Panc1 (cell line): ENCODE results near the gene TXNDC11. TPM values are rescaled to one million over a fixed set of nuclear protein-coding genes. Genes with fewer than 3 reads are reported as not detected.

ENCODE experiments used
- ATAC-seq: fragments of 200-7000 bp; cut with Tn5 transposase; 2 replicates; pipeline ENCODE4 v1.9.1; 2020; ENCODE audit warnings: mild to moderate bottlenecking, moderate library complexity
- BruUV-seq: library from RNA; stranded (reverse); fragments of 400-500 nt; replicated peaks from 2 replicates; lab custom pipeline; 2021; lab: Mats Ljungman, UMichigan
- CTCF ChIA-PET: fragments of 300-600 bp; sonication (Branson Sonifier 250); formaldehyde crosslinking; loops from one replicate; lab custom pipeline; 2022; ENCODE audit warnings: antibody characterized with exemption; lab: Charles Lee
- POLR2A ChIA-PET: fragments of 300-600 bp; sonication (Branson Sonifier 250); formaldehyde crosslinking; loops from one replicate; lab custom pipeline; 2022; ENCODE audit warnings: antibody characterized with exemption; lab: Charles Lee
- DNase-seq: peaks from one replicate; pipeline ENCODE4 v3.0.0-alpha.2; 2010; ENCODE audit warnings: low read depth, low spot score
- H3K27ac ChIP-seq: 2 replicates; pipeline ENCODE4 v1.5.1; 2011; ENCODE audit warnings: mild to moderate bottlenecking, low read length, inconsistent platforms
- H3K27me3 ChIP-seq: fragments of 200-500 bp; sonication (Bioruptor generic); 2 replicates; pipeline ENCODE4 v1.6.0; 2014; ENCODE audit warnings: low read length, inconsistent platforms; ENCODE audit not compliant: control insufficient read depth, insufficient read depth
- H3K36me3 ChIP-seq: fragments of 200-500 bp; sonication (Bioruptor generic); 2 replicates; pipeline ENCODE4 v1.5.1; 2014; ENCODE audit warnings: inconsistent platforms, mild to moderate bottlenecking, low read length, moderate library complexity; ENCODE audit not compliant: control insufficient read depth, insufficient read depth
- H3K4me1 ChIP-seq: 2 replicates; pipeline ENCODE4 v1.5.1; 2011; ENCODE audit warnings: inconsistent platforms, mild to moderate bottlenecking, low read length, moderate library complexity; ENCODE audit not compliant: control insufficient read depth, insufficient read depth
- H3K4me3 ChIP-seq, 2 experiments: 2 replicates each; pipeline ENCODE4 v1.5.1; 2011 to 2012; ENCODE audit warnings: low read depth in 2 of 2, low read length in 2 of 2, mild to moderate bottlenecking in 2 of 2, inconsistent platforms in 1 of 2, moderate library complexity in 1 of 2
- H3K9me3 ChIP-seq: fragments of 200-500 bp; sonication (Bioruptor generic); 2 replicates; pipeline ENCODE4 v1.5.1; 2014; ENCODE audit warnings: low read depth, mild to moderate bottlenecking, inconsistent platforms, low read length, moderate library complexity; ENCODE audit not compliant: control insufficient read depth, insufficient read depth
- POLR2AphosphoS5 ChIP-seq: IDR thresholded peaks from 2 replicates; pipeline ENCODE4 v1.6.1; 2012; ENCODE audit warnings: mild to moderate bottlenecking, low read depth, low read length, moderate library complexity
- SIN3A ChIP-seq: IDR thresholded peaks from 2 replicates; pipeline ENCODE4 v1.6.1; 2012; ENCODE audit warnings: low read depth, mild to moderate bottlenecking, low read length, moderate library complexity, borderline replicate concordance; ENCODE audit not compliant: insufficient read depth
- TCF7L2 ChIP-seq: IDR thresholded peaks from 2 replicates; pipeline ENCODE4 v1.6.1; 2011; ENCODE audit warnings: mild to moderate bottlenecking, low read depth, low read length, inconsistent platforms
- in situ Hi-C: cut with HindIII; loops from 2 replicates; pipeline ENCODE4 v1.10.0; 2016; ENCODE audit warnings: low sequenced_read_pairs, low pct_unique_long_range_greater_than_20kb
- intact Hi-C: fragments of 100-400 bp; cut with micrococcal nuclease; formaldehyde crosslinking; loops from one replicate; pipeline ENCODE4 v1.10.0; 2022; ENCODE audit not compliant: unreplicated experiment
- total RNA-seq: library from RNA; stranded (reverse); gene quantifications from one replicate; pipeline ENCODE4 v1.2.1, GENCODE V29; 2021; ENCODE audit not compliant: unreplicated experiment
- TF ChIP-seq, protein P1 (sequence below), 2 experiments: IDR thresholded peaks; 2 replicates each; pipeline ENCODE4 v1.6.1; 2011 to 2012; ENCODE audit warnings: low read depth in 2 of 2, control low read depth in 1 of 2, low read length in 1 of 2, mild to moderate bottlenecking in 1 of 2, moderate library complexity in 1 of 2; ENCODE audit not compliant: insufficient read depth in 1 of 2
- TF ChIP-seq, protein P2 (sequence below): fragments of 450-650 bp; IDR thresholded peaks from 2 replicates; pipeline ENCODE4 v1.5.1; 2017; ENCODE audit warnings: mild to moderate bottlenecking

TXNDC11 gene
- total RNA-seq, 1 experiment from 2014 or later = 30.5 TPM

DNA sequence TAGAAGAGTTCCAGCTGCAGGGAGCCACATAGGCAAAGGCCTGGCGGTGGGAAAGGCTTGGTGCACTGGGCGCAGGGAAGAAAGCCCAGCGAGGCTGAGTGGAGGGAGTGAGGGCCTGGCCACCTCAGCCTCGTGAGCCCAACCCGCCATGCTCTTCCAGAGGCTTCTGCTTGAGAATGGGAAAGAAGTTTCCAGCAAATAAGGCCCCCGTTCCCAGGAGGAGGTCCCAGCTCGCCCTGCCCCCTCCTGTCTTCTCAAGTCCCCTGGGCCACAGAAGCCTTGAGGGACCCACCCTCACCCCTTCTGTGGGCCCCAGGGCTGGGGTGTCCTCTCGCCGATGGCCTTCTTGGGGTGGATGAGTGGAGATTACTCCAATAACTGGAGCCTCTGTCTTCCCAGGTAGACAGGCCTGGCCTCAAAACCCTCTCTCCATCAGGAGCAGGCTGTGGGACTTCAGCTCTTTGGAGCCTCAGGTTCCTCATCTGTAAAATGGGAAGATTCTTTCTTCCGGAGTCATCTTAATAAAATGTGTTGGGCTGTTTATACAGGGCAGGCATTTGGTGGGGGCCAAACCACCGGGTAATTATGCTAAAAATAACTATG is 75.3 kb downstream of the TXNDC11 start:
- Histone ChIP-seq H3K27me3 (no peaks in the 10 kb centered on the region), H3K9me3 (no peaks in the 10 kb centered on the region), H3K27ac (peak overlapping the region; percentile 56), H3K36me3 (no peaks in the 10 kb centered on the region; the same call in 1 of the 2 replicates), H3K4me3 (peak overlapping the region; percentile 42 to 53; a peak in 3 of 4 replicates), H3K4me1 (peaks cover 6% of the 10 kb centered on the region)
- in situ Hi-C loops = no loop called here
- intact Hi-C loops = no loop called here
- POLR2A ChIA-PET = no interaction called here
- DNase-seq (no peak), ATAC-seq (no peak)
- no TSS peak for BruUV-seq
- CTCF ChIA-PET = interaction anchor here (0.6 kb wide), 1 partner anchor 335 kb away, joined by 3 read pairs; no protein-coding TSS in a partner anchor
- TF ChIP-seq, protein P1, sequence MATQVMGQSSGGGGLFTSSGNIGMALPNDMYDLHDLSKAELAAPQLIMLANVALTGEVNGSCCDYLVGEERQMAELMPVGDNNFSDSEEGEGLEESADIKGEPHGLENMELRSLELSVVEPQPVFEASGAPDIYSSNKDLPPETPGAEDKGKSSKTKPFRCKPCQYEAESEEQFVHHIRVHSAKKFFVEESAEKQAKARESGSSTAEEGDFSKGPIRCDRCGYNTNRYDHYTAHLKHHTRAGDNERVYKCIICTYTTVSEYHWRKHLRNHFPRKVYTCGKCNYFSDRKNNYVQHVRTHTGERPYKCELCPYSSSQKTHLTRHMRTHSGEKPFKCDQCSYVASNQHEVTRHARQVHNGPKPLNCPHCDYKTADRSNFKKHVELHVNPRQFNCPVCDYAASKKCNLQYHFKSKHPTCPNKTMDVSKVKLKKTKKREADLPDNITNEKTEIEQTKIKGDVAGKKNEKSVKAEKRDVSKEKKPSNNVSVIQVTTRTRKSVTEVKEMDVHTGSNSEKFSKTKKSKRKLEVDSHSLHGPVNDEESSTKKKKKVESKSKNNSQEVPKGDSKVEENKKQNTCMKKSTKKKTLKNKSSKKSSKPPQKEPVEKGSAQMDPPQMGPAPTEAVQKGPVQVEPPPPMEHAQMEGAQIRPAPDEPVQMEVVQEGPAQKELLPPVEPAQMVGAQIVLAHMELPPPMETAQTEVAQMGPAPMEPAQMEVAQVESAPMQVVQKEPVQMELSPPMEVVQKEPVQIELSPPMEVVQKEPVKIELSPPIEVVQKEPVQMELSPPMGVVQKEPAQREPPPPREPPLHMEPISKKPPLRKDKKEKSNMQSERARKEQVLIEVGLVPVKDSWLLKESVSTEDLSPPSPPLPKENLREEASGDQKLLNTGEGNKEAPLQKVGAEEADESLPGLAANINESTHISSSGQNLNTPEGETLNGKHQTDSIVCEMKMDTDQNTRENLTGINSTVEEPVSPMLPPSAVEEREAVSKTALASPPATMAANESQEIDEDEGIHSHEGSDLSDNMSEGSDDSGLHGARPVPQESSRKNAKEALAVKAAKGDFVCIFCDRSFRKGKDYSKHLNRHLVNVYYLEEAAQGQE (IDR thresholded peaks at IDR 0.05; ENCODE audit: insufficient read depth in 1 of 2, low read depth in 2 of 2, low read length in 1 of 2) = no peak
- TF ChIP-seq TCF7L2 (no peak), POLR2AphosphoS5 (no peak), SIN3A (no peak)
- TF ChIP-seq, protein P2, sequence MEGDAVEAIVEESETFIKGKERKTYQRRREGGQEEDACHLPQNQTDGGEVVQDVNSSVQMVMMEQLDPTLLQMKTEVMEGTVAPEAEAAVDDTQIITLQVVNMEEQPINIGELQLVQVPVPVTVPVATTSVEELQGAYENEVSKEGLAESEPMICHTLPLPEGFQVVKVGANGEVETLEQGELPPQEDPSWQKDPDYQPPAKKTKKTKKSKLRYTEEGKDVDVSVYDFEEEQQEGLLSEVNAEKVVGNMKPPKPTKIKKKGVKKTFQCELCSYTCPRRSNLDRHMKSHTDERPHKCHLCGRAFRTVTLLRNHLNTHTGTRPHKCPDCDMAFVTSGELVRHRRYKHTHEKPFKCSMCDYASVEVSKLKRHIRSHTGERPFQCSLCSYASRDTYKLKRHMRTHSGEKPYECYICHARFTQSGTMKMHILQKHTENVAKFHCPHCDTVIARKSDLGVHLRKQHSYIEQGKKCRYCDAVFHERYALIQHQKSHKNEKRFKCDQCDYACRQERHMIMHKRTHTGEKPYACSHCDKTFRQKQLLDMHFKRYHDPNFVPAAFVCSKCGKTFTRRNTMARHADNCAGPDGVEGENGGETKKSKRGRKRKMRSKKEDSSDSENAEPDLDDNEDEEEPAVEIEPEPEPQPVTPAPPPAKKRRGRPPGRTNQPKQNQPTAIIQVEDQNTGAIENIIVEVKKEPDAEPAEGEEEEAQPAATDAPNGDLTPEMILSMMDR = no peak

DNA sequence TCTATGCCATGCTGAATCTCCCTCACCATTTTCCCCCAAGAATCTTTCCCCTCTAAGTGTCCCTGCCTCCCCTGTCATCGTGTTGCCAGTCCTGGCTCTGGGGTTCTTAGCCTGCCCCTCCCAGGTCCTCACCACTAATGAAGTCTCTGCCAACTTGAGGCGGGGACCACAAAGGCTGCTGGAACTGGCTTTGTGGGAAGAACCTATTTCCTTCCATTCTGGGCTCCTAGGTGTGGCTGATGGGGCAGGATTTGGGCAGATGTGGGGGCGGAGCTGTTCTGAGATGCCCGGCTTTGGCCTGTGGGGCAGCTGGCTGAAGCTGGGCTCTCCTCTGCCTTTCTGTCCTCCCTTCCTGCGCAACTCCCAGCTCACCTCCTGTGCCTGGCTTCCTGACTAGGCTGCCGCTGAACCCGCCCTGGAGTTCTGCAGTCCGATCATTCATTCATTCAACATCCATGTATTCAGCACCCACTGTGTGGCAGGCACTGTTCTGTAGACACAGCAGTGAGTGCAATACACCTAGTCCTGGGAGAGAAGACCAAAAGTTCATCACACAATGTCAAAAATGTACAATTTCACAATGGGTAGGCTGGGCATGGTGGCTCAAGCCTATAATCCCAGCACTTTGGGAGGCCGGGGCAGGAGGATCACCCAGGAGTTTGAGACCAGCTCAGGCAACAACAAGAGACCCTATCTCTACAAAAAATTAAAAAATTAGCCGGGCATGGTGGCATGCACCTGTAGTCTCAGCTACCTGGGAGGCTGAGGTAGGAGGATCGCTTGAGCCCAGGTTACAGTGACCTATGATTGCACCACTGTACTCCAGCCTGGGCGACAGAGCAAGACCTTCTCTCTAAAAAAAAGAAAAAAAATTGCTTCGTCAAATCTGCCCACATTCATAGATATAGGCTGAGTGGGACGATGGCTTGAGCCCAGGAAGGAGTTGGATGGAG is 76.3 kb downstream of the TXNDC11 start:
- no peak for ATAC-seq
- POLR2A ChIA-PET = interaction anchor here (0.7 kb wide), 1 partner anchor 17 kb away, joined by 3 read pairs; no protein-coding TSS in a partner anchor
- intact Hi-C loops (no loop called here), in situ Hi-C loops (no loop called here)
- no peaks in the 10 kb centered on the region for H3K27me3 ChIP-seq
- no peak for DNase-seq
- H3K27ac ChIP-seq = no peak overlapping the region
- no TSS peak for BruUV-seq
- no peak overlapping the region for H3K4me3 ChIP-seq
- H3K9me3 ChIP-seq = no peaks in the 10 kb centered on the region
- TF ChIP-seq SIN3A = no peak
- TF ChIP-seq TCF7L2 = no peak
- TF ChIP-seq POLR2AphosphoS5 = no peak
- CTCF ChIA-PET = no interaction called here
- H3K36me3 ChIP-seq = no peaks in the 10 kb centered on the region; the same call in 1 of the 2 replicates
- peaks cover 6% of the 10 kb centered on the region for H3K4me1 ChIP-seq
